HG02884 (cell line): ENCODE measurements around the gene GFI1B.
"Not testable (repeated sequence)": the region's sequence is repeated elsewhere in the genome, so short reads cannot be mapped to it uniquely, and the experiment has no call there.

Experiments used
- ATAC-seq: cut with Tn5 transposase; IDR thresholded peaks from one replicate; pipeline ENCODE4 v1.9.1; 2021; ENCODE audit warnings: mild to moderate bottlenecking, moderate library complexity; ENCODE audit not compliant: unreplicated experiment

The GFI1B gene

GRCh38 chr9:132967908-132968307, 10.6 kb upstream of the GFI1B start:
- ATAC-seq: not testable (repeated sequence)

- no peak for ATAC-seq
Observed at GRCh38 chr9:132969783-132970182, 8.7 kb upstream of the GFI1B start.

GRCh38 chr9:132970324-132971062, 8.0 kb upstream of the GFI1B start:
- no peak for ATAC-seq

- ATAC-seq: no peak
Observed at GRCh38 chr9:132973166-132973565, 5.3 kb upstream of the GFI1B start.

- ATAC-seq: no peak
Observed at GRCh38 chr9:132973713-132974112, 4.8 kb upstream of the GFI1B start.

- no peak for ATAC-seq
Observed at GRCh38 chr9:132975961-132976360, 2.5 kb upstream of the GFI1B start.

GRCh38 chr9:132976571-132976970, 1.9 kb upstream of the GFI1B start:
- ATAC-seq: no peak

GRCh38 chr9:132978112-132978450, 413 bp upstream of the GFI1B start:
- no peak for ATAC-seq

- no peak for ATAC-seq
Observed at GRCh38 chr9:132980157-132980556, 1.7 kb downstream of the GFI1B start.

- ATAC-seq: no peak
Observed at GRCh38 chr9:132982458-132982857, 4.0 kb downstream of the GFI1B start.

- no peak for ATAC-seq
Observed at GRCh38 chr9:132983491-132984201, 5.2 kb downstream of the GFI1B start.

GRCh38 chr9:132984202-132985070, 5.9 kb downstream of the GFI1B start:
- no peak for ATAC-seq

GRCh38 chr9:132985071-132985350, 6.5 kb downstream of the GFI1B start:
- ATAC-seq: no peak

GRCh38 chr9:132985489-132985888, 7.0 kb downstream of the GFI1B start:
- ATAC-seq: no peak

- no peak for ATAC-seq
Observed at GRCh38 chr9:132986114-132986513, 7.6 kb downstream of the GFI1B start.

GRCh38 chr9:132986640-132987620, 8.4 kb downstream of the GFI1B start:
- ATAC-seq: no peak

- no peak for ATAC-seq
Observed at GRCh38 chr9:132988244-132989013, 9.9 kb downstream of the GFI1B start.

- no peak for ATAC-seq
Observed at GRCh38 chr9:132989014-132989310, 10.5 kb downstream of the GFI1B start.

GRCh38 chr9:132989414-132989996, 11.0 kb downstream of the GFI1B start:
- no peak for ATAC-seq
